Renal pelvis (tissue), 4 donors: ENCODE measurements around the gene RFX3. TPM values are rescaled to one million over a fixed set of nuclear protein-coding genes. Genes with fewer than 3 reads are reported as not detected.

Experiments used
- DNase-seq: peaks from one replicate; pipeline ENCODE4 v3.0.0-alpha.2; 2013
- polyA plus RNA-seq, 3 donors: library from polyadenylated mRNA; unstranded; fragments of 120-200 nt; gene quantifications; one replicate each; pipeline ENCODE4 v1.2.1, GENCODE V29; 2013; ENCODE audit not compliant: insufficient read length in 3 of 3

The RFX3 gene
- polyA plus RNA-seq, 3 donors: 14.0 to 21.3 (median 18.8) TPM

DNA sequence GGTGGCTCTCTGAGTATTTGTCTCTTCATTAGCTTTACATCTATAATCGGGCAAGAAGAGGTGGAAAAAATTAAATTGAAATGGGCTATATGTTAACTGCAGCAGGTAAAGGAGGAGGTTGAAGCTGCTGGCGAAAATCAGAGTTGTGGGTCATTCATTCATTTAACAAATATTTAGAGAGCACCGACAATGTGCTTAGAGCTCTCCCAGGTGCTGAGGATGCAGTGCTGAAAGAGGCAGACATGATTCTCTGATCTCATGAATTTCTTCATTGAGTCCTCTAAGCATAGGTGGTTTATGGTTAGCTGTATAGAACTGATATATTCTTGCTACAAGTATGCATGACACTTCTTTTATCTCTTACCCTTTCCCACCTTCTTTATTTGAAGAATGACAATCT is 243.4 kb downstream of the RFX3 start:
- no peak for DNase-seq

DNA sequence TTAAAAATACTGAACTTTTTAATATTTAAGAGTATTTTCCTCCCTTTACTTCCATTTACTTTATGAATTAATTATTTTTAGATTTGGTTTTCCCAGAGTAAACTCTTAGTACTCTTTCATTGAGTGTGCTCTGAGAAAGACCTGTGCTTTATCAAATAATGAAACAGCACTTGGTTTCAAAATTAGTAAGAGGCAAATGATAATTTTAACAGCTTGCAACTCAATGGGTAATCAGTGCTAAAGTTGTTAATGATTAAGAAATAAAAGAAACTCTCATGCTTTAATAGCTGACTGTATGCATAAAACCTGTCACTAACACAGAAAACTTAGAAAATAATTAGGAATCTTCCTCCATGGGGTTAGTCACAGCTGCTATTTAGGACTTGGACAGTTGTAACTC is 244.4 kb downstream of the RFX3 start:
- no peak for DNase-seq

DNA sequence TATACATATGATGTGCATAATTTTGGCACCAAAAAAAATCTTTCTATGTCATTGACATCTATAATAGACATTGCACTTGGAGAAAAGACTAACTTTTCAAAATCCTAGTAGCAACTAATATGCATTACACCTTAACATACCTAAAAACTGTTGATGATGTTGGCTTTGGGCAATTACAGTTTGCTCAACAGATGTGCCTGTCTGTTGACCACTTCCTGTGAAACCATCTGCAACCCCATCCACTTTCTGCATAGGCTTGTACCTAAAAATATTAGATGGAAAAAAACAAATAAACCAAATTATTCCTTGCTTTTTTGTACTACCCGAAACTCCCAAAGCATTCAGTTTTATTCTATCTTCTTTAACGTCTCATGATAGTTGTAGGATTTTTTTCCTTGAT is 248.6 kb downstream of the RFX3 start:
- DNase-seq: no peak

DNA sequence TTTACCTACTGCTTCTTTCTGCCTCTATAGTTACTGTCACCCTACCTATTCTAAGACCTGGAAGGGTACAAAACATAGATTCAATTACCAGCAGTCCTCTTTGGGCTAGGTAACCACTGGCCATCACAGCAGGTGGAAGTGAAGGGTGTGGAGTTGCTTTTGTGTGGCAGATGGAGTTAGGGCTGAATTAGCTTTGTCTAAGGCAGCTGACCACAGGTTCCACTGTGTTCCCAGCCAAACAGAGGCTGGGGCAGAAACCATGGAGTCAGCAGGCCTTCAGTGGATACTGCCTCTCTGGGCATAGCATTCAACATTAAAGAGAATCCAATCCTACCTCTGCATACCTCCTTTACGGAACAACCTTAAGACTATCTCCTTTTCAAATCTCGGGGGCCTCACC is 254.2 kb downstream of the RFX3 start:
- DNase-seq: no peak

- no peak for DNase-seq
Observed at GRCh38 chr9:3271157-3271556, 254.6 kb downstream of the RFX3 start.

- DNase-seq: no peak
Observed at GRCh38 chr9:3268223-3268622, 257.6 kb downstream of the RFX3 start.

DNA sequence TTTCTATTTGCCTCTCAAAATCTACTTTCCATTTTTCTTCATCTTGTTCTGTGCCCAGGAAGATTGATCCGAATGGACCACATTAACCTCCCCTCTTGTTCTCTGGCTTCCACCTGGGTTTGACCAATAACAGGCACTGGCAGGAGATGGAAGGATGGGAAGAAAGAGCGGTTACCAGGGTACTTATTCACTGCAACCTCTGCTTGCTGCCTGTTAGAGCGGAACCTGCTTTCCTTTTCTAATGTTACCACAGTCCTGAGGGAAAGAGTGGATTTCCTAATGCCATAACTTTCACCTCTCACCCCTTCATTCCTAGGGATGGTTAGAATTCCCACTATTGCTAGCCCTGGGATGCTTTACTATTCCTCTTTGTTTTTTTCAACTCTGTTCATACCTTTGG is 262.1 kb downstream of the RFX3 start:
- DNase-seq: peak; percentile 24

- peak; percentile 62 for DNase-seq
Observed at GRCh38 chr9:3262826-3263529, 262.8 kb downstream of the RFX3 start.

DNA sequence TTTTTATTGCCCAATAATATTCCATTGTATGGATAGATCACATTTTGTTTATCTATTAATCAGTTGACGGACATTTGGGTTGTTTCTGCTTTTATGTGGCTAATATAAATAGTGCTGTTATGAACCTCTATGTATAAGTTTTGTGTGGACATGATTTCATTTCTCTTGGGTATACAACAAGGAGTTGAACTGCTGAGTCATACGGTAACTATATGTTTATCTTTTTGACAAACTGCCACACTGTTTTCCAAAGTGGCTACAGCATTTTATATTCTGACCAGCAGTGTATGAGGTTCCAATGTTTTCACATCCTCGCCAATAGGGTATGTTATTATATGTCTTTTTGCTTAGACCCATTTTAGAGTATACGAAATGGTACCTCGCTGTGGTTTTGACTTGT is 264.3 kb downstream of the RFX3 start:
- no peak for DNase-seq

GRCh38 chr9:3256571-3257330 is 269.1 kb downstream of the RFX3 start:
- DNase-seq: no peak

GRCh38 chr9:3251309-3251708 is 274.5 kb downstream of the RFX3 start:
- no peak for DNase-seq

DNA sequence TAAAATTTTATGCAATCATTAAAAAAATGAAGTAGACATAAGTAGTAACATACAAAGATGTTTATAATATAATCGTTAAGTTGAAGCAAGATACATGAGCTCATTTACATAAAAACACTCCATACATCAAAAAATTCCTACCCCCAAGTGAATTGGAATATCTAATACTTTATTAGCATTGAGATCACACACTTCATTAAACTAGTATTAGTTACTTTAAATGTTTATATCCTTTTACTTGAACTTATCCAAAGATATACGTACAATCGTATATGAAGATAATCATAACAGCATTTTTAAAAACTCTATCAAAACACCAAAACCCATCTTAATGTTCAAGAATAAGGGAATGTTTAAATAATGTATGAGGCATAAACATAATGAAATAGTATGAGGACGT is 275.1 kb downstream of the RFX3 start:
- no peak for DNase-seq

DNA sequence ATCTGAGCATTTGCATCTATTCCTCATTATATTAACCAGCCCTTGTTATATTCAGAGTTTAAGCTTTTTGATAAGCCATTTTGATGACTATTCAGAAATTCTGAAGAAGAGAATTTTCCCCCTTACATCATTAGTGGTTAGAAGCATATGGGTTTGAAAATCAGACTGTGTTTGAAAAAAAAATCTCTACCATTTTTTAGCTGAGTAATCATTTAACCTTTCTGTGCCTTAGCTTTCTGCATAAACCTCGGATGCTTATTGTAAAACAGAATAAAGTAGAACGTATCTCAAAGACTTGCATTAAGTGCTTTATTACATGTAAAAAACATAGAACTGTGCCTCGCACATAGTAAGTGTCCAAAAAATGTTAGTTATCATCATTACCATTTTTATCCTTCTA is 278.6 kb downstream of the RFX3 start:
- no peak for DNase-seq

DNA sequence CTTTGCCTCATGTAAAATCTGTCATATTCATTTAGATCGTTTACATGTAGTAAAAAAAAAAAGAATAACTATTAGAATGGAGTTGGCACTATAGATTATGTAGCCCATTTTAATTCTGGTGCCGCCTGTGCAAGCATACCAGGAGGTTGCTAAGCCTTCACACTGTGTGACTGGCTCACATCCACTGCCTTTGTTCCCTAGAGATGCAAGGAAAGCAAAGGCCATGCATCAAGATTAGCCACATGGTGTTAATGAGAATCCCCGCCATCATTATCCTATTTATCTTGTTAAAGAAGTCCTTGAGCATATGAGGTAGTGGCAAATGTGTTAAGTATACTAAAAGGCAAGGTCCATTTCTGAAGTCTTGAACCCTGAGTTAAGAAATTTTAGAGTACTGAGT is 279.6 kb downstream of the RFX3 start:
- DNase-seq: no peak

DNA sequence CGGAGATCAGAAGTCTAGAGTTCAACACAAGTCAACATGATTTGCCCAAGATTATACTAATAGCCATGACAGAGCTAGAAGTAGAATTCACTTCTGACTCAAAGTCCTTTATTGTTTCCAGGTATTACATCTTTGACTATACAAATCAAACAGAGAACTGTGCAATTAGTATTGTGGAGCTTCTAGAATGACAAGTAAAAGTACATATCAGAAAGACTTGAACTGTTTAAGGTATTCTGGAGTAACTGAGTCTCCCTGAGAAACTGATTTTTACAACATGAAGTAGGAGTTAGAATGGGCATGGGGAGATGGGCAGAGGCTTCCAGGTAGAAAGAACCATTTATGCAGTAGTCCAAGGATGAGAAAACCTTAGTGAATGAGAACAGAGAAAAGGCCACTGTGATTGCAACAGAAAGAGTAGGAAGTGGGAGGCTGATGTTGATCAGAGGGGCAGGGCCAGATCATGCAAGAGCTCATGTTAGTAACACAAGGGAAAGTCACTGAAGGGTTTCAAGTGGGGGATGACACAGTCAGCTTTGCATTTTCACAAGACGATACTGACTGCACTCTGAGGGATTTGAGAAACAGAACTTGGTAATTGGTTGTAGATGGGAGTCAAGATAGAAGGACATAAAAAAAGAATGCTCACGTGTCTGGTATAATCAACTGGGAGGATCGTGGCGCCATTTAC is 280.7 kb downstream of the RFX3 start:
- DNase-seq: no peak

DNA sequence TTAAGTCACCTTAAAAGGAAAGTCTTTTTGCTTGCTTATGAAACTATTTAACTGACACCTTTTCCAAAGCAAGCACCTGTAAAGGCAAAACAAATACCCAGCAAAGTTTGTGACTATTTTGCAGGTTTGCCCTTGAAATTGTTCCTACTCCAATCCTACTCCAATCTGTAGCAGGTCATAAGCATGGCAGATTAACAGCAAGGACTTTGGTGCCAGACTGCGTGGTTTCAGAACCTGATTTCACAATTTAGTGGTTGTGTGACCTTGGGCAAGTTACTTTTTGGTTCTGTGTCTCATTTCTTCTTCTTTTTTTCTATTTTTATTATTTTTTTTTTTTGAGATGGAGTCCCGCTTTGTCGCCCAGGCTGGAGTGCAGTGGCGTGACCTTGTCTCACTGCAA is 282.1 kb downstream of the RFX3 start:
- no peak for DNase-seq

DNA sequence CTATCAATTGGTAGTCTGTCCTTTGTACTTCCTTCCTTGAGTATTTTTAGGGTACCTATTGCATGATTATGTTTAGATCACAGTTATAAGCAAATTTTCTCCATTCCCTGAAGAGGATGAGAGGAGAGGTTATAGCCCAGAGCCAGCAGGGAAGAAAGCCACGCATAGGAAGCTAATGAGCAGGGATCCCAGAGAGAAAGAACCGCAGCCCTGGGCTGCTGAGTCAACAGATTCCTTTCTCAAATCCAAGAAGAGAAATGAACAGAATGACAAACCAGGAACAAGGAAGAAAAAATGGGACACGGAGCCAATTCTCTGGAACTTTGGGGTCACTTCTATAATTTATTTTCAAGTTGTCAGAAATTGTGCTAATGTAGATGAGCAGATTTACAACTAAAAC is 284.5 kb downstream of the RFX3 start:
- no peak for DNase-seq

- peak; percentile 61 for DNase-seq
Observed at GRCh38 chr9:3240656-3241268, 285.0 kb downstream of the RFX3 start.

DNA sequence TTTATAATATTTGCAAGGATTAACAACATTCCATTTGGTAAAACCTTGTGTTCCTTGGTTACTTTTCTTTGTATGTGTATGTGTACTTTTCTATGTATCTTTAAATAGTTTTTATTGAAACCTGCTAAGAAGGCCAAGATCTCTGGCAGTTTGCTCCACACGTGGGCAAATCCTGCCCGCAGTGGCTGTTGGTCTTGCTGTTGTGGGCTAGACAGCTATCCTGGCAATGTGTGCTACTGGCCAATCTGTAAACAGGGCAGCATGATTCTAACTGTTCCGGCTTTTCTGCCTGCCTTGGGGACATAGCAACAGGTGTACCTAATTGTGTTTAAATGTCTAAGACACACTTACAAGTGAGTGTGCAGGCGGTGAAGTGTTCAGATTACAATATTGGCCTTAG is 286.6 kb downstream of the RFX3 start:
- DNase-seq: no peak

DNA sequence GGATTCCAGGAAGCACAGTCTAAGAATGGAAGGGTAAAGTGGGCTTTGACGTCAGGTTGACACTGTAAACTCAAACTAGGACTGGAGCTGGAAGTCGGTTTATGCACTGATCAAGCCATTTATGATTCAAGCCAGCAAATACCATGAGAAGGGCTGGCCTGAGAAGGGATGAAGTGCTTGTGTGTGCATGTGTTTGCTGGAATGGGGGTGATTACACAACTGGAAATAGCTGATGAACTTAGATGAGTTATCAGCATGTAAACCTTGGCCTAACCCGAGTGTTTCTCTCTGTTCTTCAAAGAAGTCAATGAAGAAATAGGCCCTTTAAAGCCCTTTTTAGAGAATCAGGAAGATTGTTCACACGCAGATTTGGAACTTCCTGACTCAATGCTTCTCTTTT is 287.6 kb downstream of the RFX3 start:
- DNase-seq: no peak

DNA sequence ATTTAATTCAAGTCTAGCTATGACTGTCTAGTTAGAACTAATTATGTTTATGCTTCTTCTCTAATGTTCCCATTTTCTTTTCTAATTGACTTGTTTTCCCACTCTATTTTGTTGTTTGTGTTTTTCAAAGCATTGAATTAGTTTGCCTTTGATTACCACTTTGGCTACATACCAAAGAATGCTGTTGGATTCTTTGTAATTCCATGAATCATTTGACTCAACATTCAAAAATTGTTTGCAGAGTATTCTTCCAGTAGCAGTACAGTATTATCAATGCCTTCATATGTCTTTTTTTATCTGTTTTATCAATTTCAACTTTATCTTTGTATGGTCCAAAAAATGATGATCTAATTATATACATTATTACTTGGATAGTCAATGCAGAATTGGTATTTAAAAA is 288.7 kb downstream of the RFX3 start:
- no peak for DNase-seq

GRCh38 chr9:3235497-3235896 is 290.3 kb downstream of the RFX3 start:
- no peak for DNase-seq

- DNase-seq: no peak
Observed at GRCh38 chr9:3224931-3225330, 300.9 kb downstream of the RFX3 start.
